Testis (tissue), 3 donors: Measurements from ENCODE around the gene LEP. TPM values are rescaled to one million over a fixed set of nuclear protein-coding genes. Genes with fewer than 3 reads are reported as not detected.
A peak's percentile ranks its signal among the peaks of the same experiment; 100 is the strongest.

Source experiments
- DNase-seq: peaks from one replicate; pipeline ENCODE4 v3.0.0-alpha.2; 2019
- H3K27ac ChIP-seq, 2 donors: fragments of 200-600 bp; sonication (generic); one replicate each; pipeline ENCODE4 v1.5.1; 2019
- H3K27me3 ChIP-seq: fragments of 200-600 bp; sonication (generic); one replicate; pipeline ENCODE4 v1.5.1; 2019
- H3K36me3 ChIP-seq: fragments of 200-600 bp; sonication (generic); one replicate; pipeline ENCODE4 v1.5.1; 2017; ENCODE audit warnings: low read depth; ENCODE audit errors: missing control alignments
- H3K4me1 ChIP-seq: fragments of 200-600 bp; sonication (generic); one replicate; pipeline ENCODE4 v1.5.1; 2019
- H3K4me3 ChIP-seq, 2 donors: fragments of 200-600 bp; sonication (generic); one replicate each; pipeline ENCODE4 v1.5.1; 2017 to 2019
- H3K9me3 ChIP-seq: fragments of 200-600 bp; sonication (generic); one replicate; pipeline ENCODE4 v1.5.1; 2017
- CTCF ChIP-seq, 3 experiments: fragments of 450-650 bp in 2 of 3; fragments of 200-600 bp in 1 of 3; sonication (generic) in 1 of 3; IDR thresholded peaks; one replicate each; pipeline ENCODE4 v1.5.1; 2016 to 2019; ENCODE audit warnings: antibody characterized with exemption in 3 of 3, mild to moderate bottlenecking in 2 of 3, moderate library complexity in 1 of 3
- POLR2A ChIP-seq: fragments of 450-650 bp; IDR thresholded peaks from one replicate; pipeline ENCODE4 v1.6.1; 2017; ENCODE audit warnings: antibody characterized with exemption, mild to moderate bottlenecking, moderate library complexity
- WGBS, 2 donors: methylation state at CpG; one replicate each; pipeline ENCODE4 v1.1.5; 2018; 5-methylcytosine and 5-hydroxymethylcytosine counted together
- intact Hi-C: fragments of 100-400 bp; cut with DNase I; formaldehyde crosslinking; loops from one replicate; pipeline ENCODE4 v1.15.1; 2023; ENCODE audit warnings: low total_unique reads
- polyA plus RNA-seq: library from polyadenylated mRNA; stranded (reverse); fragments of 350-450 nt; fragmentation: Illumina TruSeq; extraction: RNeasy Lipid Tissue Mini Kit (QIAGEN cat#74804); gene quantifications from one replicate; pipeline ENCODE4 v1.2.3, GENCODE V29; 2014; ENCODE audit warnings: low read depth, low replicate concordance; ENCODE audit not compliant: insufficient read depth
- total RNA-seq, 2 donors: library from RNA; depleted of rRNA; stranded (reverse); fragments of >200 nt; gene quantifications; one replicate each; pipeline ENCODE4 v1.2.3, GENCODE V29; 2016

LEP gene
- total and polyA plus RNA-seq, 3 donors from 2014 or later, result 0.31 to 0.55 (median 0.46) TPM

- no peak for TF ChIP-seq CTCF (IDR thresholded peaks at IDR 0.05)
- no peak for TF ChIP-seq POLR2A
- WGBS, 2 donors, result 51 to 54% methylated on average over 7 to 10 of the region's 10 CpGs
- H3K4me3 ChIP-seq, result peak overlapping the region in 1 of 2 donors; percentile 57
- H3K27ac ChIP-seq, result peak overlapping the region in 1 of 2 donors; percentile 63
- H3K27me3 ChIP-seq, result no peaks in the 10 kb centered on the region
- intact Hi-C loops, result no loop called here
- no peak for DNase-seq
- peaks cover 21% of the 10 kb centered on the region for H3K4me1 ChIP-seq
- H3K9me3 ChIP-seq, result no peaks in the 10 kb centered on the region
- H3K36me3 ChIP-seq, result no peaks in the 10 kb centered on the region
These were observed 38.7 kb upstream of the LEP start for GRCh38 chr7:128202287-128202957.

- no peaks in the 10 kb centered on the region for H3K9me3 ChIP-seq
- no peak overlapping the region for H3K4me3 ChIP-seq
- H3K4me1 ChIP-seq, result peaks cover 24% of the 10 kb centered on the region
- 39 to 59% methylated on average over 12 of the region's 12 CpGs for WGBS, 2 donors
- no peaks in the 10 kb centered on the region for H3K36me3 ChIP-seq
- intact Hi-C loops, result no loop called here
- peak overlapping the region in 1 of 2 donors; percentile 63 for H3K27ac ChIP-seq
- DNase-seq, result peak; percentile 88
- TF ChIP-seq CTCF (IDR thresholded peaks at IDR 0.05) (no peak), POLR2A (no peak)
- no peaks in the 10 kb centered on the region for H3K27me3 ChIP-seq
These were observed 38.0 kb upstream of the LEP start for GRCh38 chr7:128203047-128203491.

GRCh38 chr7:128203710-128204214, 37.3 kb upstream of the LEP start:
- H3K36me3 ChIP-seq, result no peaks in the 10 kb centered on the region
- H3K27ac ChIP-seq, result peak overlapping the region in 1 of 2 donors; percentile 63
- TF ChIP-seq CTCF (IDR thresholded peaks at IDR 0.05), result no peak
- no peak for TF ChIP-seq POLR2A
- no peaks in the 10 kb centered on the region for H3K9me3 ChIP-seq
- WGBS, 2 donors, result 49 to 52% methylated on average over 8 of the region's 8 CpGs
- DNase-seq, result no peak
- intact Hi-C loops, result no loop called here
- H3K4me1 ChIP-seq, result peaks cover 26% of the 10 kb centered on the region
- H3K4me3 ChIP-seq, result no peak overlapping the region
- no peaks in the 10 kb centered on the region for H3K27me3 ChIP-seq

- intact Hi-C loops, result no loop called here
- DNase-seq, result no peak
- 69 to 77% methylated on average over 5 of the region's 5 CpGs for WGBS, 2 donors
- Histone ChIP-seq H3K9me3 (no peaks in the 10 kb centered on the region), H3K4me1 (peaks cover 31% of the 10 kb centered on the region), H3K27me3 (no peaks in the 10 kb centered on the region), H3K36me3 (no peaks in the 10 kb centered on the region), H3K4me3 (no peak overlapping the region), H3K27ac (no peak overlapping the region)
- no peak for TF ChIP-seq CTCF (IDR thresholded peaks at IDR 0.05)
- TF ChIP-seq POLR2A, result no peak
These were observed 36.6 kb upstream of the LEP start for GRCh38 chr7:128204455-128204854.

GRCh38 chr7:128205068-128205467, 36.0 kb upstream of the LEP start:
- intact Hi-C loops, result loop anchor here (5.0 kb wide), 1 partner anchor 498 kb away; no protein-coding TSS in a partner anchor
- Histone ChIP-seq H3K4me3 (no peak overlapping the region), H3K4me1 (peaks cover 34% of the 10 kb centered on the region), H3K9me3 (no peaks in the 10 kb centered on the region), H3K36me3 (no peaks in the 10 kb centered on the region), H3K27ac (no peak overlapping the region), H3K27me3 (no peaks in the 10 kb centered on the region)
- 94 to 97% methylated on average over 4 of the region's 4 CpGs for WGBS, 2 donors
- TF ChIP-seq CTCF (IDR thresholded peaks at IDR 0.05), result no peak
- TF ChIP-seq POLR2A, result no peak
- DNase-seq, result no peak
